Fibroblast of lung (primary cell): Measurements from ENCODE around the gene PARS2. TPM values are rescaled to one million over a fixed set of nuclear protein-coding genes. Genes with fewer than 3 reads are reported as not detected.

Source experiments
- DNase-seq, 2 donors: peaks; one replicate each; pipeline versions ENCODE4 v3.0.0 to v3.0.0-alpha.2; 2010; ENCODE audit warnings: low read depth in 2 of 2
- H2AFZ ChIP-seq: 2 replicates; pipeline ENCODE4 v1.5.1; 2012; ENCODE audit warnings: low read length, control low read depth, inconsistent platforms
- H3K27ac ChIP-seq: 2 replicates; pipeline ENCODE4 v1.5.1; 2011; ENCODE audit warnings: low read length, control low read depth; ENCODE audit not compliant: insufficient read depth
- H3K27me3 ChIP-seq: 2 replicates; pipeline ENCODE4 v1.5.1; 2011; ENCODE audit warnings: mild to moderate bottlenecking, low read length; ENCODE audit not compliant: control insufficient read depth, insufficient read depth
- H3K36me3 ChIP-seq: 2 replicates; pipeline ENCODE4 v1.5.1; 2011; ENCODE audit warnings: low read length; ENCODE audit not compliant: control insufficient read depth, insufficient read depth
- H3K4me1 ChIP-seq: 2 replicates; pipeline ENCODE4 v1.5.1; 2011; ENCODE audit warnings: low read length; ENCODE audit not compliant: control insufficient read depth, insufficient read depth; ENCODE audit errors: extremely low read depth
- H3K4me2 ChIP-seq: 2 replicates; pipeline ENCODE4 v1.5.1; 2011; ENCODE audit warnings: low read length, control low read depth; ENCODE audit not compliant: insufficient read depth; ENCODE audit errors: extremely low read depth
- H3K4me3 ChIP-seq, 4 experiments: fragments of 200-600 bp in 1 of 4; sonication (generic) in 1 of 4; replicated peaks in 1 of 4; 2 replicates each; pipeline ENCODE4 v1.5.1; 2011 to 2016; ENCODE audit warnings: low read length in 4 of 4, low read depth in 3 of 4, mild to moderate bottlenecking in 3 of 4, control low read depth in 2 of 4, inconsistent platforms in 1 of 4, mixed read lengths in 1 of 4; ENCODE audit not compliant: insufficient read depth in 1 of 4; ENCODE audit errors: control extremely low read depth in 1 of 4
- H3K79me2 ChIP-seq: 2 replicates; pipeline ENCODE4 v1.5.1; 2012; ENCODE audit warnings: mild to moderate bottlenecking, low read length, inconsistent platforms; ENCODE audit not compliant: control insufficient read depth, insufficient read depth
- H3K9ac ChIP-seq: 2 replicates; pipeline ENCODE4 v1.5.1; 2011; ENCODE audit warnings: mild to moderate bottlenecking, low read length, control low read depth; ENCODE audit not compliant: insufficient read depth
- H3K9me3 ChIP-seq: 2 replicates; pipeline ENCODE4 v1.5.1; 2012; ENCODE audit warnings: low read depth, low read length; ENCODE audit not compliant: control insufficient read depth, insufficient read depth
- H4K20me1 ChIP-seq: 2 replicates; pipeline ENCODE4 v1.5.1; 2011; ENCODE audit warnings: low read length; ENCODE audit not compliant: control insufficient read depth, insufficient read depth; ENCODE audit errors: extremely low read depth
- EZH2 ChIP-seq: IDR thresholded peaks from 2 replicates; pipeline ENCODE4 v1.5.1; 2012; ENCODE audit warnings: low read length, control low read depth, mild to moderate bottlenecking; ENCODE audit errors: missing control alignments
- polyA plus RNA-seq, 2 donors: library from polyadenylated mRNA; depleted of rRNA in 1 of 2; stranded (reverse) in 1 of 2; unstranded in 1 of 2; fragments of >200 nt; gene quantifications; 2 replicates each; pipeline ENCODE4 v1.2.1, GENCODE V29; 2011 to 2012; ENCODE audit warnings: missing spikeins in 1 of 2
- total RNA-seq: library from RNA; depleted of rRNA; stranded (reverse); fragments of >200 nt; gene quantifications from 2 replicates; pipeline ENCODE4 v1.2.1, GENCODE V29; 2014
- TF ChIP-seq, protein P1 (sequence below), 2 donors: IDR thresholded peaks in 1 of 2; conservative IDR thresholded peaks in 1 of 2; 1 replicate in 1 of 2; 2 replicates in 1 of 2; pipeline ENCODE4 v1.5.1; 2011 to 2012; ENCODE audit warnings: low read length in 2 of 2, control low read depth in 1 of 2, inconsistent platforms in 1 of 2, low read depth in 1 of 2, mild to moderate bottlenecking in 1 of 2

Gene PARS2
- total and polyA plus RNA-seq, 2 donors (not counting 1 experiment from before 2014, with no cell fraction given) = 3.4 to 5.4 TPM

DNA sequence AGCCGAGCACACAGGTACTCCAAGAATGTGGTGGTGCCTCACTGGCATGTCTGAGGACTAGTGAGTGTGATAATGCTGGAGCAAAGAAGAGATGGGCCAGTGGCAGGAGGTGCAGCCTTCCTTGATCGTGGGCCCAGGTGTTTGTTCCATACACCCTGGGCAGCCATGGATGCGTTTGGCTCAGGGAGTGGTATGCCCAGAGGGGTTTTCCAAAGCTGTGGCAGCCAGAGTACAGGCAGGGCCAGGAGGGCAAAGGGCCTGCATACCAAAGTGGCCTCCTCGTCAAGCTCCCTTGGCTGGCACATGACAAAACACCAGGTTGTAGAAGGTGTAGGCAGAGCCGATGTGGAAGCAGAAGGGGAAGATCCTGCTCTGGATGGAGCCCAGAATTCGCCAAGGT is 19.0 kb downstream of the PARS2 start:
- no peak overlapping the region for H2AFZ ChIP-seq
- H3K9ac ChIP-seq = no peak overlapping the region
- no peak overlapping the region for H3K27ac ChIP-seq
- DNase-seq = no peak
- H3K27me3 ChIP-seq = peaks cover 2% of the 10 kb centered on the region
- H3K4me3 ChIP-seq = no peak overlapping the region
- TF ChIP-seq, protein P1, sequence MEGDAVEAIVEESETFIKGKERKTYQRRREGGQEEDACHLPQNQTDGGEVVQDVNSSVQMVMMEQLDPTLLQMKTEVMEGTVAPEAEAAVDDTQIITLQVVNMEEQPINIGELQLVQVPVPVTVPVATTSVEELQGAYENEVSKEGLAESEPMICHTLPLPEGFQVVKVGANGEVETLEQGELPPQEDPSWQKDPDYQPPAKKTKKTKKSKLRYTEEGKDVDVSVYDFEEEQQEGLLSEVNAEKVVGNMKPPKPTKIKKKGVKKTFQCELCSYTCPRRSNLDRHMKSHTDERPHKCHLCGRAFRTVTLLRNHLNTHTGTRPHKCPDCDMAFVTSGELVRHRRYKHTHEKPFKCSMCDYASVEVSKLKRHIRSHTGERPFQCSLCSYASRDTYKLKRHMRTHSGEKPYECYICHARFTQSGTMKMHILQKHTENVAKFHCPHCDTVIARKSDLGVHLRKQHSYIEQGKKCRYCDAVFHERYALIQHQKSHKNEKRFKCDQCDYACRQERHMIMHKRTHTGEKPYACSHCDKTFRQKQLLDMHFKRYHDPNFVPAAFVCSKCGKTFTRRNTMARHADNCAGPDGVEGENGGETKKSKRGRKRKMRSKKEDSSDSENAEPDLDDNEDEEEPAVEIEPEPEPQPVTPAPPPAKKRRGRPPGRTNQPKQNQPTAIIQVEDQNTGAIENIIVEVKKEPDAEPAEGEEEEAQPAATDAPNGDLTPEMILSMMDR (conservative IDR thresholded peaks at IDR 0.05 in 1 of 2, IDR thresholded peaks at IDR 0.05 in 1 of 2; ENCODE audit: low read depth in 1 of 2, low read length in 2 of 2) = no peak
- TF ChIP-seq EZH2 = no peak
- H3K9me3 ChIP-seq = no peaks in the 10 kb centered on the region
- no peaks in the 10 kb centered on the region for H3K79me2 ChIP-seq
- H4K20me1 ChIP-seq = no peaks in the 10 kb centered on the region
- peaks cover 6% of the 10 kb centered on the region for H3K36me3 ChIP-seq
- H3K4me1 ChIP-seq = no peaks in the 10 kb centered on the region
- H3K4me2 ChIP-seq = no peak overlapping the region

DNA sequence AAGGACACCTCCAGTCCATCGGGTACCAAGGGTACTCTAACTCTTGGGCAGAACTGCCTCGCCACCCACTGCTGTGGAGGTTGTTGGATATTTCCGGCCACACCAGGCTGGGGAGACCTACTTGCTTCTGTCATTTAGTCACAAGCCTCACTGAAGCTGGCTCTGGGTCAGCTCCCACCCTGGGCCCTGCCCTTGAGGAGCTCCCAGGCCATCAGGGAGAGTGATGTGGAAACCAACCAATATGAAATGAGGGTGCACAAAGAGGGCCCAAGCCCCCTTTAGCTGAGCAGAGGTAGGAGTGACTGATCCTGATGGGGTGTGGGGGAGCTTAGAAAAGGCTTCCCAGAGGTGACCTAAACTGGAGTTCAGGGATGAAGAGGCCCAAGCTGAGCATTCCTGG is 19.6 kb downstream of the PARS2 start:
- Histone ChIP-seq H3K36me3 (peaks cover 6% of the 10 kb centered on the region), H2AFZ (no peak overlapping the region), H3K4me1 (no peaks in the 10 kb centered on the region), H3K27ac (no peak overlapping the region), H3K4me2 (no peak overlapping the region), H3K9ac (no peak overlapping the region), H3K4me3 (no peak overlapping the region), H3K9me3 (no peaks in the 10 kb centered on the region), H3K79me2 (no peaks in the 10 kb centered on the region), H3K27me3 (peaks cover 2% of the 10 kb centered on the region), H4K20me1 (no peaks in the 10 kb centered on the region)
- DNase-seq = no peak
- TF ChIP-seq EZH2 = no peak
- TF ChIP-seq, protein P1 (conservative IDR thresholded peaks at IDR 0.05 in 1 of 2, IDR thresholded peaks at IDR 0.05 in 1 of 2; ENCODE audit: low read depth in 1 of 2, low read length in 2 of 2) = no peak

DNA sequence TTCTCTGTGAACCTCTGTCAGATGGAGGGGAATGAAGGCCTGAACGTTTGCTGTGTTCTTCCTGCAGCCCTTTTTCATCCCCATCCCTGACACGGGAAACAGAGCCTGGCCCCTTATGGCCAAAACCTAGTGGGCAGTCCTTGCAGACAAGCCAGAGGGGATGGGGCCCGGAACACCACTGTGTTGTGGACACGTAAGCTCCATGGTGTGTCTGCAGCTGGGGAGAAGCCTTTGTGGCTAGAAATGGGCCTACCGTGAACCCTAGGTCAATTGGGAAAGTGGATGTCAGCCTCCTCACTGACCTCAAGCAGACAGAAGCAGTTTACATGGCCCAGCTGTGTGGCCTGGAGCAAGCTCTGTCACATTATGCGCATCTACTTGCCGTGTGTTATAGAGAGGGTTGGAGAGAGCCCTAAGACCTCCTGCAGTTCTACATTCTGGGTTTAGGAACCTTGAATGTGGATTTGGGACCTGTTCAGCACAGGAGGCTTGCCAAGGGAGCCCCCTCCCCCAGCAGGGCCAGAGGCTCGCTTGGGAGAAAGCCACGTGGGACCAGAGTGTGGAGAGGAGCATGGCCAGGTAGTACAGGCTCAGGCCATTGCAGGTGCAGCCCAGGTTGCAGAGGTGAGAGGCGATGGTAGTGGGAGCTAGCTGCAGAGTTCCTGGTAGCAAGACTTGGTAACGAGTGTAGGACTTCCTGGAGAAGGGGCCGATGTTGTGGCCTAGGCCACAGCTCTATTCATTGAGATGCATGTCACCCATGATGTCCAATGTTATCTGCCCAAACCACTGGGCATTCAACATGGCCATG is 20.7 kb downstream of the PARS2 start:
- no peak for DNase-seq

More for the DNA sequence above, 20.7 kb downstream of the PARS2 start:
- H3K4me2 ChIP-seq = no peak overlapping the region
- H3K4me1 ChIP-seq = no peaks in the 10 kb centered on the region
- no peak overlapping the region for H2AFZ ChIP-seq
- TF ChIP-seq, protein P1 (conservative IDR thresholded peaks at IDR 0.05 in 1 of 2, IDR thresholded peaks at IDR 0.05 in 1 of 2; ENCODE audit: low read depth in 1 of 2, low read length in 2 of 2) = no peak
- TF ChIP-seq EZH2 = no peak
- no peaks in the 10 kb centered on the region for H3K27me3 ChIP-seq
- H3K36me3 ChIP-seq = peaks cover 8% of the 10 kb centered on the region
- no peak overlapping the region for H3K27ac ChIP-seq
- no peaks in the 10 kb centered on the region for H3K9me3 ChIP-seq
- H3K4me3 ChIP-seq = no peak overlapping the region
- no peak overlapping the region for H3K9ac ChIP-seq
- no peaks in the 10 kb centered on the region for H4K20me1 ChIP-seq
- H3K79me2 ChIP-seq = no peaks in the 10 kb centered on the region
